GM19025 (cell line): ENCODE results near the gene PAEP.
"Not testable (repeated sequence)": the region's sequence is repeated elsewhere in the genome, so short reads cannot be mapped to it uniquely, and the experiment has no call there.

Experiments used
- ATAC-seq: cut with Tn5 transposase; IDR thresholded peaks from one replicate; pipeline ENCODE4 v1.9.1; 2021; ENCODE audit warnings: mild to moderate bottlenecking, low read depth, moderate library complexity; ENCODE audit not compliant: unreplicated experiment

PAEP gene

DNA sequence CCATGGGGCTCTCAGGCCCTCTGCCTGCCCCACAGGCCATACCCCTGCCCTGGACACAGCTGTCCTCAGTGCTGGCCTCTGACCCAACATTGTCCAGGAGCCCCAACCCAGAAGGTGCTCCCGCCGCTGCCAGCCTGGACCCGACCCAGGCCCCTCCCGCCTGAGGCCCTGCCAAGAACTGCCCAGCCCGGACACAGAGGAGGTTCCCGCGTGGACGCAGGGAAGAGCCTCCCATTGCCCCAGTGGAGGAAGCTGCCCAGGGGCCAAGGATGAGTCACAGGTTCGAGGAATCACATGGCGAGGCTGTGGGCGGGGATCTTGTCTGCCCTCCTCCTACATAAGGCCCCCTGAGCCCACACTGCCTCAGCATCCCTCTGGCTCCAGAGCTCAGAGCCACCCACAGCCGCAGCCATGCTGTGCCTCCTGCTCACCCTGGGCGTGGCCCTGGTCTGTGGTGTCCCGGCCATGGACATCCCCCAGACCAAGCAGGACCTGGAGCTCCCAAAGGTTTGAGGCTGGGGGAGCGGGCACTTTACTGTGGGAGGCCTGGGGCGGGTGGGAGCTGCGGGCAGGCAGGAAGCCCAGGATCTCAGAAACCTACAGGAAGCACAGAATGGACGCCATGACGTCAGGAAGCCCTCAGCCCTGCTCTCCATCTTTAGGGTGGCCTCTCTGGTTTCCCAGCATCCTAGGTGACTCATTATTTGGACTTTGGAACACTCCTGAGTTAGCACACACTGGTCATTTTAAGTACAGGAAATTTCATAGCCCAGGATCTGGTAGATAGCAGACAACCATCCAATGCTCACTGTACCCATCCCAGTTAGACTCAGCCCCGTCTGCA, at the start of gene PAEP:
TSS of gene PAEP (plus strand) at position 366 of the 844 bp plus-strand sequence.
- no peak for ATAC-seq

DNA sequence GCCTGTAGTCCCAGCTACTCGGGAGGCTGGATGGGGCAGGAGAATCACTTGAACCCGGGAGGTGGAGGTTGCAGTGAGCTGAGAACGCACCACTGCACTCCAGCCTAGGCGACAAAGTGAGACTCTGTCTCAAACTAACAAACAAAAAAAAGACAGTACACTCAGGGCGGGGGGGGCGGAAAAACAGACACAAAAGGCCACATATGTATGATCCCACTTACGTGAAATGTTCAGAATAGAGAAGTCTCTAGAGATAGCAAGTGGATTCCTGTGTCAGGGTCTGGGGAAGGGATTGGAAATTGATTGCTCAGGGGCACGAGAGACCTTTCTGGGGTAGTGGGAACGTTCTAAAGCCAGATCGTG, 49.3 kb upstream of the PAEP start:
- ATAC-seq = no peak

DNA sequence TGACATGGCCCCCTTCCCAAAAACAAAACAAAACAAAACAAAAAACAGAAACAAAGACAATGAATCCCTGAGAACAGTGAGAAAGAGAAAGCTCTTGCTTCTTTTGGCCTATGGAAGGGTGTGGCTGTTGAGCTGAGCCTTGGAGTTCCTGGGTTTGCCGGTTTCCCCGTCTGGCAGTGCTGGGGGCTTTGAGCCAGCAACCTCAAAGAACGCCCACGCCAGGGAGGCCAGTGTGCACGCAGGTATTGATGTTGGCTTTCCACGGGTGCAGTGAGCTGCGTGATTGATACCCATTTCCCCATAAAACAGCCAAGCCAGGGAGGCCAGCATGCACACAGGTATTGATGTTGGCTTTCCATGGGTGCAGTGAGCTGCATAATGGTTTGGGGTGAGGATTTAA, 48.7 kb upstream of the PAEP start:
- no peak for ATAC-seq

- ATAC-seq = no peak
Measured at GRCh38 chr9:135513351-135513846, 48.2 kb upstream of the PAEP start.

GRCh38 chr9:135513906-135514305, 47.6 kb upstream of the PAEP start:
- ATAC-seq = not testable (repeated sequence)

- ATAC-seq = no peak
Measured at GRCh38 chr9:135514342-135515082, 47.0 kb upstream of the PAEP start.

GRCh38 chr9:135515083-135515951, 46.2 kb upstream of the PAEP start:
- ATAC-seq = no peak

DNA sequence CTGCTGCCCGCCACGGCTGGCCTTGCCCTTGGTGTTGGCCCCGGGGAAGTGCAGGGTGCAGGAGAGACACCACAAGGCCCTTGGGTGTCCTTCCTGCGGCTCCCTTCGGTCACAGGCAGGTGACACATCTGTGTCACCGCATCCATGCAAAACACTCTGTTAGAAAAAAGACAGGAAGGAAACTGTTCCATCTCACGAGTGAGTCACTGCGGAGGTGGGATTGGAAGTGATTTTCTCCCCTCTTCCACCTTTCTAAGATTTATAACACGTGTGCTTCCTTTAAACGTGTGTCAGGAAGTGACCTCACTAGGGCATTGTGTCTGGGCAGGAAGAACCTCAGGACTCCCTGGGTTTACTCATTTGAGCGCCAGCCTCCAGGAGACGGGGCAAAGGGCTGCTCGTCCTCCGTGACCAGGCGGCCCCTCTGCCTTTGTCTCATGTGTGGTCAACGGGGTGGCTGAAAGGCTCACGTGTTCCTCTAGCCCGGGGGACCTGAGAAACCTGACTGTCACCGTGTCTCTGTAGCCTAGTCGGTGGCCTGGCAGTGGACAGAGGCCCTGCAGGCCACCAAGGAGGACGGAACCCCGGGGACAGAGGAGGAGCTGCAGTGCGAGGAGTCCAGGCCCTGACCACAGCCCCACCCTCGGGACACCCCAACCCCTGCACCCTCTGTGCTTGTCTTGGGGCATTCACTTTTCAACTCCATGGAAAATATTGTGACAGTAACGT, 45.3 kb upstream of the PAEP start:
- no peak for ATAC-seq

DNA sequence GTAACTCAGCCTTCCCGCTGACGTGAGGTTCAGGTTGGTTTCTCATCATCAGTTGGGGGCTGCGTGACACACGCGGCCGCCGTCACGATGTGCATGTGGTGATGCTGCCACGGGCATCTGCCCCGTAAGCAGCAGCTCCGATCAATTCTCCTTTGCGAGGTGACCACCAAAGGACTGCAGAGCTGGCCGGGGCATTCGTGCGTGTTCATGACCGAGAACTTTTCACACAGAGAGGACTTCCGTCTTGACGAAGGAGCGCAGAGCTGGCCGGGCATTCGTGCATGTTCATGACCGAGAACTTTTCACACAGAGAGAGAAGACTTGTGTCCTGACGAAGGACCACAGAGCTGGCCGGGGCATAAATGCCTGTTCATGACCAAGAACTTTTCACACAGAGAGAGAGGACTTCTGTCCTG, 44.1 kb upstream of the PAEP start:
- no peak for ATAC-seq

- no peak for ATAC-seq
Measured at GRCh38 chr9:135519179-135519971, 42.2 kb upstream of the PAEP start.

DNA sequence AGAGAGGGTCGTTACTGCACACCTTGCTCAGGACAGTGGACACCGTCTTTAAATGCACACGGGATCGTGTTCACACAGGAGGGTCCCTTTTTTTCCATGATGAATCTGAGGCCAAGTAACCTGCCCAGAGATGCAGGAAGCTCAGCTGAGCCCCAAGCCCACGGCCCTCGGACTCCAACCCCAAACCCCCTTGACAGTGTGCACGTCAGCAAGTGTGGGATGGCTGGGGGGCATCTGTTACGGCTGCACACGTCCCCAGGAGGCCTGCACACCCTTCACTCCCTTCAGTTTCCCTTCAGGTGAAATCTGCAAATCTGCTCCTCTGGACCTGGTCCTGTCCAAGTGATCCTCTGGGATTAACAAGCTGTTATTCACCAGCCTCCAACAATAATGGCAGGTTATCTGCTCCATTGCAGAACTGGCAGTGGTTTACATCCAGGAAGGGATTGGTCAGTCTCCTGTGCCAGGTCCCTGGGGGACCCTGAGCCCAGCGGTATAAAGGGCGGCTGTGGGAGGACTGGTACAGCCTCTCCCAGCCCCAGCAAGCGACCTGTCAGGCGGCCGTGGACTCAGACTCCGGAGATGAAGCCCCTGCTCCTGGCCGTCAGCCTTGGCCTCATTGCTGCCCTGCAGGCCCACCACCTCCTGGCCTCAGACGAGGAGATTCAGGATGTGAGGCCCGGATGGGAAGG, 40.5 kb upstream of the PAEP start, which contains the start of gene LCN1:
TSS of gene LCN1 (plus strand) at position 525 of the 692 bp plus-strand sequence. CDS start at position 583, 58 bp downstream.
- no peak for ATAC-seq

- ATAC-seq = no peak
Measured at GRCh38 chr9:135521608-135522095, 39.9 kb upstream of the PAEP start.

DNA sequence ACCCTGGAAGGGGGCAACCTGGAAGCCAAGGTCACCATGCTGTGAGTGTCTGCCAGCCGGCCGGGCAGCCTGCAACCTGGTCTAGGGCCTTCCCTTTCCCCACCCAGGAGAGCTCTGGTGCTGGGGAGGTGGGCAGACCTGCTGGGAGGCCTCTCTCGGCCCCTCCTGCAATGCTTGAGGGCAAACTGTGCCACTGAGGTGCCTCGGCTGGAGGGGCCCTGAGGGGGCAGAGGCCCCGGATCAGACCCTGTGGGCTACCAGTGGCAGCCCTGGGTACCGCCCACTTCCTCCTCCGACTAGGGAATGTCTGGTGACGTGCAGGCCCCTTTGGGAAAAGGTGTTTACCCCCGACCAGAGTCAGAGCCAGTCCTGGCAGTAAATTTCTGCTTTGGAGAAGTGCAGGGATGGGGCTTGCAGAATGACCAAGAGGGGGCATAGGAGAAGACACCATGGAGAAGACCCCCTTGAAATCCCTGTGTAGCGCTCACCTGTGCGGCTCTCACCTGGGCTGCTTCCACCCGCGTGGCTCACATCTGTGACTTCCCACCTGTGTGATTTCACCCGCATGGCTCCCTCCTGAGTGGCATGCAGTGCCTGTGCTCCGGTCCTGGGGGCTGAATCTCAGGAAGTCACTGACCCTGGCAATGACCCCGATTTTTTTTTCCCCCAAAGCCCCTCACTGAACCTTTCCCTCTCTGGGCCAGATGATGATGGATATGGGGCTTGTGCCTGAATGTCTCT, 39.2 kb upstream of the PAEP start:
- ATAC-seq = no peak

DNA sequence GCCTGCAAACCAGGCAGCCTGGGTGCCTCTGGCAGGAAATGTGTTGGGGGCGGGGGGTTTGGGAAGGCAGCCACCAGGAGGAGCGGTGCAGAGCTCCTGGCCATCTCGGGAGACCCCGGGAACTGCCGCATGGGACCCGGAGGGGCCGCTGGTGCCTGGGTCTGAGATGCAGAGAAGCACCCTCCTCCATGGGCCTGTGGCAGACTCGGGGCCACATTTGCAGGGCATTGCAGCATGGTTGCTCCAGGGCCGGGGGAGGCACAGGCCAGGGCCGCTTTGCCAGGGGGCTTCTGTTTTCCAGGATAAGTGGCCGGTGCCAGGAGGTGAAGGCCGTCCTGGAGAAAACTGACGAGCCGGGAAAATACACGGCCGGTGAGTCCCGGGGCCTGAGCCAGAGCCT, 38.6 kb upstream of the PAEP start:
- no peak for ATAC-seq

DNA sequence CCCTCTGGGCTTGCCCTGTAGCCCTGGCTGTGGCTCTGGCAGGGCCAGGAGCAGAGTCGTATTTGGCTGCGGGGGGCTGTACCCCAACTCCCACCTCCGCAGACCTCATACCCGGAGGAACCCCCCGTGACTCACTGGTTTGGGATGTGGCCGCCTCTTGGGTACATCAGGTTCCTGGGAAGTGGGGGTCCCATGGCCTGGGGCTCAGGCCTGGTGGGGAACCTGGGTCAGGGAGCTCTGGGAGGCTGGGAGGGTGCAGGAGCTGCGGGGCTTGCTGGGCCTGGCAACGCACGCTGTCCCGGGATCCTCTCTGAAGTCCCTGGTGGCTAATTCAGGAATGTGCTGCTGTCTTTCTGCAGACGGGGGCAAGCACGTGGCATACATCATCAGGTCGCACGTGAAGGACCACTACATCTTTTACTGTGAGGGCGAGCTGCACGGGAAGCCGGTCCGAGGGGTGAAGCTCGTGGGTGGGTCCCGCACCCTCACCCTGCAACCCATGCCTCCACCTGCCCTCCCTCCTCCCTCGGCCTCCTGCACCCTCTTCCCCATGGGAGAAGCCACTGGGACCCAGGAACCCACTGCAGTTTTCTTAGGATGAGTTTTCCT, 37.9 kb upstream of the PAEP start:
- no peak for ATAC-seq

- ATAC-seq = no peak
Measured at GRCh38 chr9:135524130-135524861, 37.3 kb upstream of the PAEP start.
